Stimulated activated CD4-positive, alpha-beta T cell treated with anti-CD3 and anti-CD28 coated beads, Interleukin-1b, Interleukin-23, amount 100 ng/mL, for 24 hours (primary cell): Measurements from ENCODE around the gene PIPOX.

Source experiments
- DNase-seq, 4 experiments: peaks; one replicate each; pipeline ENCODE4 v3.0.0-alpha.2; 2020; ENCODE audit warnings: low read depth in 4 of 4, low spot score in 1 of 4

The PIPOX gene

GRCh38 chr17:29019475-29020181 is 23.3 kb upstream of the PIPOX start:
- DNase-seq, result no peak

GRCh38 chr17:29020576-29020975 is 22.4 kb upstream of the PIPOX start:
- no peak for DNase-seq

DNA sequence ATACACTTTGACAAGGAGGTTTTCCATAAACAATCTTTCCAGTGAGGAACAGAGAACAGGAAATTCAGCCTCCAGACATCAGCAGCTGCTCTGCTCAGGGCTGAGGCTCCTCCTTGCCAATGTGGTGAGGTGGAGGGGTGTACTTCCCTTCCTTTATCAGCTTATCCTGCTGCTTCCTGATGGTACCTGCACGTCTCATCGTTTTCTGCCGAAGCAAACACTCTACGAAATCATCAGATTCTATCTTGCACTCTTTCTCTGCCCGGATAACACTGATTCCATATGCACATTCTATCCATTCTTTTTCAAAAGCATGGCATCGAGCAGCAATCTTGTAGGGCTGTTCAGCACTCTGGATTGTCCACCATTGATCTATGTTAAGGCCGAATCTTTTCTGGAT is 21.7 kb upstream of the PIPOX start:
- DNase-seq, result no peak

DNA sequence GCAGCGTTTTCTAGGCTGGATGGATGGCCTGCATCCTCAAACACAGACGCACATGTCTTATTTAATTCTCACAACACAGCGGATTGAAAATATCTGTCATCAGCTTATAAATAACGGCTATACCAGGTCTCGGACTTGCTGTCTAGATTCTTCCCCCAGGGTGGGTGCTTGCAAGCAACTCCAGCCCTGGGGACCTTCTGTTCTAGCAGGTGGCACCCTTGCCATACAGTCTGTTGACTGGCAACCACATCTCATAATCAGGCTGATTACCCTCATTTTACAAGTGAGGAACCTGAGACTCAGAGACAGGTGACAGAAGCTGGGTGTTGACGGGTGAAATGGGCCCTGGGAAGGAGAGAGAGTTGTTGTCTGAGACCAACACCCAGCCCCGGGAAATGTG is 20.9 kb upstream of the PIPOX start:
- DNase-seq, result no peak

GRCh38 chr17:29024316-29024952 is 18.5 kb upstream of the PIPOX start:
- no peak for DNase-seq

GRCh38 chr17:29031488-29031887 is 11.5 kb upstream of the PIPOX start:
- no peak for DNase-seq

DNA sequence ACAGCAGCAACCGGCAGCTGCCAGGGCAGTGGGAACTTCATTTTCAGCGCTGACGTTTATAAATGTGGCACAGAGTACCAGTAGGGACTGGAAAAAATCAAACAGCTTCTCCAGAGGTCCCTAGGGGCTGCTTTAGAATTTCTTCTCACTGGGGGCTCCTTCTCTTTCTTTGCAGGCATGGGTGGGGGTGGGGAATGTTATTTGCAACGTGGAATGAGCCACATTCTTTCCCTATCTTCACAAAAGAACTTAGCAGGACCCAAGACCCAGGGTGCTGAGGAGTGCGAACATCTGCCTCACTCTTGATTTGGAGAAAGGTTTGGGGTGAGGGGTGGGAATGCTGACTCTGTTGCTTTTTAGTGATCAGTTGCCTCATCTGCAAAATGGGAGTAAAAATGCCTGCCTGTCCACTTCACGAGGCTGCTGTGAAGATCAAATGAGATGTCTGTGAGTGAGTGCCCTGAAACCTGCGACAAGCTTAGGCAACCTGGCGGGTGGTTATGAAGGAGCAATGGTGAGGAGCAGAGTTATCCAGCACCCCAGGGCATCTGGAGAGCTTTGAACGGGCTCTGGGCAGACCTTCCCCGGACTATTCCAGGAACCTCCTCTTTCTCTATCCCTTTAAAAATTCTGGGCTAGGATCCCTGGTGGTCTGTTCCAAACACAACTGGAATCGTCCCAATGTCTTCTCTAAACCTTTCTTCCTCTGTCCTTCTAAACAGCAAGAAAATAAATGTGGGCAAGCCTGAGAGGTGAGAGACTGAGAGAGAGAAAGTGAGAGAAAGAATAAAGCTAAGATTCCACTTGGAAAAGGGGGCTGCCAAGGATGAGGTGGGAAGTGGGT is 10.7 kb upstream of the PIPOX start:
- DNase-seq, result no peak

DNA sequence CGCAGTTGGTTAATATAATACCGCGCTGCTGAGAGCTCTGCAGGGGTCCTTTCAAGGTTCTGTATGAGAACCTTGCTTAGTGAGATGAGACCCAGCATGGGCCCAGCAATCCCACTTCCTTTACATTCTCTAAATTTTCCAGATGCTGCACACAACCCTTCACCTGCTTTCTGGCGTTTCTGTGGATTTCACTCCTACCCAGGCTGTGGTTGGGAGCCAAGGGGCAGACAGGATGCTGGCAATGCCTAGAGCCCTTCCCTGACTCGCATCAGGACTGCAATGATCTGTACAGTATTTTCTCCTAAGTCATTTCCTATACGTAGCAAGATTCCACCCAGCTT is 10.1 kb upstream of the PIPOX start:
- DNase-seq, result no peak

DNA sequence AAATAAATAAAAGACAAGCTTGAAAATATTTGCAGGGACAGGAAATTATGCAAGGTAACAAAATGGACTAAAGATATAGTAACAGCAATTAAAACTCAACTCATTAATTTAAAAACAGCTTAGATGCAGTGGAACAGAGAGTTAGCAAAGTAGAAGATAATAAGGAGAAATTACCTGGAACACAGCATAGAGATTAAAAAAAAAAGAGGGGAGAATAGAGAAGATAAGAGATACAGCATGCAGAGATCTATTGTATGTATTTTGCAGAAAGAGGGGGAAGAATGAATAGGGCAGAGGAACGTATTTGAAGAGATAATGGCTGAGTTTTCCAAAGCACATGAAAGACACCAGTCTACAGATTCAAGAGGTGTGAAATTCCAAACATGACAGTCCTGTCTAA is 8.4 kb upstream of the PIPOX start:
- DNase-seq, result no peak

DNA sequence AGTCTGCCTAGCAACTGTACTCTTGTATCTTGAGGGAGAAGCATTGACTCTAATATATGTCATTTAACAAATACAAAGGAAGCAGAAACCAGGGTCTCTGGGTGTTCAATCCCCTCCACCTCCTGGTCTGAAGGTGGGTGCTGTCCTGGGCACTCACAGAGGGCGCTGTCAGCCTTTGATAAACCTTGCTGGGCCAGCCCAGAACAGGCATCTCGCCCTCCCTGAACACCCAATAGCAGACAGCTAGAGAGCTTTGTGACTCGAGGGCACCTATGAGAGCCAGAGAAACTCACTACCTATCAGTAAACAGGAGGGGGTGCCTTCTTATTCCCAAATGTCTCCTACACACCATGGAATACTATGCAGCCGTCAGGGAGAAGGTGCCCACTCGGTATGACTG is 6.4 kb upstream of the PIPOX start:
- DNase-seq, result no peak

DNA sequence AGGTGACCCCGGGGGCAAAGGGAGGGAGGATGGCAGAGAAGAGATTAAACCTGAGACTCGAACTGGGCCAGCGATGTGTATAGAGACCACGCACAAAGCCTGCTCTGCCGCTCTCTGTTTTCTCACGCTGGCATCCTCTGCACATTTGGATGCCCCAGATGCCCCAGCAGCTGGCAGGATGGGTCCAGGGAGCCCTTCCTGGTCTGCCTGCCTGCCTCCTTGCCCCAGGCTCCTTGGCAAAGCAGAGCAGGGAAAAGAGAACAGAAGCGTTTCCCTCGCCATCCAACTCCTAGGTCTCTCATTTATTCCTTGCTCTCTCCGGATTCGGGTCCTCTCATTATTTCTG is 5.2 kb upstream of the PIPOX start:
- no peak for DNase-seq

DNA sequence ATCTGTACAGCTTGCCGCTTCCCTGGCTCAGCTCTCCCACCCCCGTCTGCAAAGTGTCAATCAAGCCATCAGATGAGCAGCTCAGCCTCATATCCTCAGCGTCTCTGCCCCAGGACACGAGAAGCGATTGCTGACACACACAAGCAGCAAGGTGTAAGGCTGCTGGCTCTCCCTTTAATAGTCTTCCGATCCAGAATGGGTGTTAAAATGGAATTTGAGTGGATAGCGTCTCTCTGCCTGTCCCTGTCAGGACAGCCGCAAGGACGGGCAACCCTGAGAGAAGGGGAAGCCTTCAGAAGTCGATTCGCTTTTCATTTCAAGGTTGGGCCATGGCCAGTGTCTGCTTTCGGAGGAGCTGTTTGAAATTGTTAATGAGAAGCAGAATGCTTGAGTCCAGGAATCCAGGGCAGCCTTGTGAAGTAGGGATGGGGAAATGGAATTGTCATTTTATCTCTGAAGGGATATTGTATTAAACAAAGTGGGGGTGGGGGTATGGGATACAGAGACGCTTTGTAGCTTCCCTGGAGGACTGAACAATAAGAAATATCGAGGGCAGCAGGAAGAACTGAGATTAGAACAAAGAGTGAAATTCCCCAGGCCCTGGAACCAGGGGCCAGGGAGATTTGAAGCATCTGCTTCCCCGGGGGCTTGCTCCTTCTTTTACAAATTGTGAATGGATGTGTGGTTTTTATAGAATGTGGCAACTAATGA is 4.7 kb upstream of the PIPOX start:
- DNase-seq, result no peak

GRCh38 chr17:29039764-29040598 is 3.0 kb upstream of the PIPOX start:
- no peak for DNase-seq

DNA sequence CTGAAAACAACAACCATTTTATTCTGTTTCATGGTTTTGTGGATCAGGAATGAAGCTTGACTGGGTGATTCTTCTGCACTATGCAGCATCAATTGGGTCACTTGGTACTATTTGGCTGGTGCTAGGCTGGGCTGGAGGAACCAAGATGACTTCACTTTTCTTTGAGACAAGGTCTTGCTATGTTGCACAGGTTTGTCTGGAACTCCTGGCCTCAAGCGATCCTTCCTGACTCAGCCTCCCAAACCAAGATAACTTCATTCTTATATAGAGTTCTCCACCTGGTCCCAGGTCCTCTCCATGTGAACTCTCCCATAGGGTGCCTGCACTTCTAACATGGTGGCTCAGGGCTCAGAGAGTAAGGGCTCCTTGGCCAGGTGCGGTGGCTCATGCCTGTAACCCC is 1.9 kb upstream of the PIPOX start:
- DNase-seq, result no peak

- no peak for DNase-seq
Measured at GRCh38 chr17:29041571-29041970, 1.4 kb upstream of the PIPOX start.

DNA sequence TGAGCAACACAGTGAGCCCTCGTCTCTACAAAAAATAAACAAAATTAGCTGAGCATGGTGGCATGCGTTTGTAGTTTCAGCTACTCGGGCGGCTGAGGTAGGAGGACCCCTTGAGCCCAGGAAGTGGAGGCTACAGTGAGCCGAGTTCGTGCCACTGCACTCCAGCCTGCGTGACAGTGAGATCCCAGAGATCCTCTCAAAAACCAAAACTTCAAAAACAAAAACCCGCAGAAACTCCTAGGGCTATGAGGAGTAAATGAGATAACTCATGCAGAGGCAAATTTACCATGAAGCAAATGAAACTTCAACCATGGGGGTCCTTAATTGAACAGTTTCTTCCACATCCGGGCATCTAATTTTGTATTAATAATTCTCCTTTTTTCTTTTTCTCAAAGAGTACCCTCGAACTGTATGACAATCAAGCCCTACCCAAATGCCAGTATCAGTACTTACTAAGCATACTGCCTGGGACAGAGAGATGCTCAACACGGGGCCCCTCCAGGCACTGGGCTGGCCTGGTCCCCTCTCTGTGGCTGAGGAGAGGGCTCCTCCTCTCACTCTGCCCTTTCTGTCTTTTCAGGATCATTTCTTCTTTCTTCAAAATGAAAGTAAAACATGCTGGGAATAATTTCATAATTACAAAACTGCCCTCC is 789 bp upstream of the PIPOX start:
- no peak for DNase-seq

DNA sequence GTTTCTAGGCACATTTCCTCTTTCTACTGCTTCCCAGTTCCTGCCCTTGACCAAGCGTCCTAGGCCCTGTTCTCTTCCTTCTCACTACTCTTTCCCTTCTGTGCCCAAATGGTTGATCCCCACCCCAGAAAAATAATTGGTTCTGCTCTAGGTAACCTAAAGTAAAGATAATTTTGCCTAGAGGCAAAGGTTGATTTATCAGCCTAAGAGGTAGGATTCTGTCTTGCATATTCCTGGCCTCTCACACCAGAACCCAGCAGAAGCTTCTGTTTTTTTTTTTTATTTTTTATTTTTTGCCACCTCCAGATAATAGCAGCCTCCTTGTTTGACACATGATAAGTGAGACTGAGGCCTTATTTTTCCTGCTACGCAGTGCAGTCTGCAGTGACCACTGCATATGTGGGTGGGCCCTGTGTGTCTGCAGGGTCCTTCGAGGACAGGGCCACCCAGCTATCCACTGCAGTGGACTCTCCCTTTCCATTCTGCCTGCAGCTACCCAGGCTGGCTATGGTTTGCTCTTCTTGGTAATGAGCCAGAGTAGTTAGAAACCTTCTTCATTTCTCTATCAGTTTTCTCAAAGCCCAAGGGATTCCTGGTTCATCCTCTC is 701 bp downstream of the PIPOX start:
- DNase-seq, result no peak

GRCh38 chr17:29045026-29045425 is 2.1 kb downstream of the PIPOX start:
- DNase-seq, result no peak

DNA sequence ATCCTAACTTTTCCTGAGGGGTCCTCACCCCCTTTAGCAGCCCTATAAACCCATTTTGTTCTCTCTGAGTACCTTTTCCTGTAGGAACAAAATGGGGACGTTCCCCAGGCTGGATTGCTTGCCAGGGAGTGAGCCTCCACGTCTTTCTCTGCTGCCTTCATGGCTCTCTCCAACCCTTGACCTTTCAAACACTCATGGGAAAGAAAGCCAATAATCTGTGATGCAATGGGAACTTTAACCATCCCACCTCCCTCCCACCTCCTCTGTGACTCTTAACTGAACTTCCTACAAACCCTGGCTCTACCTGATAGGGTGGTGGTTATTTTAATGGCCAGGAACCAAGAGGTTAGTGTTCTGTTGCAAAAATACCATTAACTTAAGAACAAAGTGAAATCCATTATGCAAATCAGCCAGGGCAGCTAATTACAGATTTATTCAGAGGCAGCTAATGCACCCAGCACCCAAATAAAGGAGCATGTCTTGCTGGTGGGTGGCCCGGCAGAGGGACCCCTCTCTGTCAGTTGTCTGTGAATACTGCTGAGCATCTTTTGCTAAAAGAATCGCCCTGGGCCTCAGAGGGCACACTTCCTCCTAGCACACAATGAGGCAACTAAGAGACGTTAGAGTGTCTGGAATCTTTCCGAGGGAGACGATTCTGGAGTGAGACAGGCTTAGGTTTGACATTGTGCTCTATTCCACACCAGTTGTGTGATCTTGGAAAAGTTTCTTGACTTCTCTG is 3.0 kb downstream of the PIPOX start:
- DNase-seq, result no peak
